ENCODE results near the gene AMIGO2.
"Not testable (repeated sequence)": the region's sequence is repeated elsewhere in the genome, so short reads cannot be mapped to it uniquely, and the experiment has no call there.

AMIGO2 gene, protein sequence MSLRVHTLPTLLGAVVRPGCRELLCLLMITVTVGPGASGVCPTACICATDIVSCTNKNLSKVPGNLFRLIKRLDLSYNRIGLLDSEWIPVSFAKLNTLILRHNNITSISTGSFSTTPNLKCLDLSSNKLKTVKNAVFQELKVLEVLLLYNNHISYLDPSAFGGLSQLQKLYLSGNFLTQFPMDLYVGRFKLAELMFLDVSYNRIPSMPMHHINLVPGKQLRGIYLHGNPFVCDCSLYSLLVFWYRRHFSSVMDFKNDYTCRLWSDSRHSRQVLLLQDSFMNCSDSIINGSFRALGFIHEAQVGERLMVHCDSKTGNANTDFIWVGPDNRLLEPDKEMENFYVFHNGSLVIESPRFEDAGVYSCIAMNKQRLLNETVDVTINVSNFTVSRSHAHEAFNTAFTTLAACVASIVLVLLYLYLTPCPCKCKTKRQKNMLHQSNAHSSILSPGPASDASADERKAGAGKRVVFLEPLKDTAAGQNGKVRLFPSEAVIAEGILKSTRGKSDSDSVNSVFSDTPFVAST

DNA sequence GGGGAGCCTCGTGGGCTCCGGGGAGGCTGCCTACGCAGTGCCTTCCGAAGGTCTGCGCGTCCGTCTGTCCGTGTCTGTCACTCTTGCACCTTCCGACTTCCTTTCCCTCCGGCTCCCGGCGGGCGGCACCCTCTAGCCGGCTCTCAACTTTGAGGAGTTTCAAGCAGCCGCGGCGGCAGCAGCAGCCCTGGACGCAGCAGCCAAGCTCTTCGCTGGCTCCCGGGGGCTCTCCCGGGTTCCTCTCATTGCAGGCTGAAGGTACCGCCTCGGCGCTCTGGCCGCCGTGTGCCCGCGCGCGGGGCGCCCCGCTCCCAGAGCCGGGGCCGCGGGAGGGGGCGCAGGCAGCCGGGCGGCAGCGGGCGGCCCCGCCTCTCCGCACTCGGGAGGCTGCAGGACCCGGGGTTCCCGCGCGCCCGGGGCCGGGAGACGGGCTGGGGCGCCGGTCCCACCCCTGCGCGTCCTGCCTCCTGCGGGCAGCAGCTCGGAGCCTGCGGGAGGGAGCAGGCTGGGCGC, at the start of gene AMIGO2, which contains the start of gene PCED1B:
Gene AMIGO2, minus strand, starts transcription at position 492 of the 513 bp plus-strand sequence. CDS start 957 bp downstream, outside the sequence.
Gene PCED1B, plus strand, starts transcription at position 154 of the 513 bp plus-strand sequence. CDS start 155,443 bp downstream, outside the sequence.
- peak; percentile 51 for DNase-seq

DNA sequence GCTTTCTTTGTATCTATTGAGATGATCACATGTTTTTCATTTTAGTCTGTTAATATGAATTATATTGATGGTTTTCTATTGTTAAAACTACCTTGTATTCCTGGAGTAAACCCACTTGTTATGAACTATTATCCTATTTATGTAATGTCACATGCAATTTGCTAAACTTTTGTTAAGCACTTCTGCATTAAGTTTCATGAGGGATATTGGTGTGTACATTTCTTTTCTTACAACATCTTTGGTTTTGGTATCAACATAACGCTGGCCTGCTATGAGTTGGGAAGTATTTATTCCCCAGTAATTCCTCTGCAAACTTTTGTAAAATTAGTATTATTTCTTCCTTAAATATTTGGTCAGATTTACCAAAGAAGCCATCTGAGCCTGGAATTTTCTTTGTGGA, 46.5 kb upstream of the AMIGO2 start:
- no peak for DNase-seq

DNA sequence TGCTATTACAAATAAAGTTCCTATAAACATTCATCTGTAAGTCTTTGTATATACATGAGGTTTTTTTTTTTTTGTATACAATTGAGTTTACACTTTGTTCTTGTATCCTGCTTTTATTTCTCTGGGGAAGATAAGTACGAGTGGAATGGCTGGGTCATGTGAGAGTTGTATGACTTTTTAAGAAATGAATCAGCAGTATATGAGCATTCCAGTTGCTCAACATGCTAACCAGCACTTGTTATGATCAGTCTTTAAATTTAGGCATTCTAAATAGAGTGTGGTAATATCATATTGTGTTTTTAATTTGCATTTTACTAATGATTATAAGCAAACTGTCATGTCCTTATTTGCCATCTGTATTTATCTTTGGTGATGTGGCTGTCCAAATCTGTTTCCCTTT, 44.7 kb upstream of the AMIGO2 start:
- no peak for DNase-seq

DNA sequence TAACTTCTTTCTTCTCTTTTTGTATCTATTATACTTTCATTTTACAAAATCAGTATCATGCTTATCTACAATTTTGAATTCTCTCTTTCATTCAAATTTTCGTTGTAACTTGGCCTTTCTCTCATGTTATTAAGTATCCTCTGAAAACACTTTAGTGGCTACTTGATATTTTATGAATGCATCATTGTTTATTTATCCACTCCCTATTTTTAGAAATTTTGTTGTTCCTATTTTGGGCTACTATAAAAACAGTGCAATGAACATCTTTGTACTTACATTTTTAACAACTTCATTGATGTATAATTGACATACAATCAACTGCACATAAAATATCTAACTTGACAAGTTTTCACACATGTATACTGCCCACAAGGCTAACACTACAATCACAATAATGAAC, 44.0 kb upstream of the AMIGO2 start:
- no peak for DNase-seq

DNA sequence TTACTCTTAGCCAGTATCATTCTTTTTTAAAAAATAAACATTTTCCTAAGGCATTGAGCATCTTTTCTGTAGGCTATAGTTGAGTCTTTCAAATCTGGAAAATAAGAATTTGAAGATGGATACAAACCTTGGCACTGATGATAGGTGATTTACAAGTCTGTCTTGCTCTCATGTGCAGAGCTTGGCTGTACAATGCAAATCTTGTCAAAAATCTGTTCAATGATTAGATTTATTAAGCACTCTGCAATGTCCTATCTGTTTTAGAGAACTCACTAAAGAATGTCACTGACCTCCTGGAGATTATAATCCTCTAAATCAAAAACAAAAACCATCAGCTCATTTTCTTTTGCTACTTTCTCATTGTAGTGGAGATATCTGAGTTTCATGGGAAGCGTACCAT, 42.8 kb upstream of the AMIGO2 start:
- DNase-seq = no peak

DNA sequence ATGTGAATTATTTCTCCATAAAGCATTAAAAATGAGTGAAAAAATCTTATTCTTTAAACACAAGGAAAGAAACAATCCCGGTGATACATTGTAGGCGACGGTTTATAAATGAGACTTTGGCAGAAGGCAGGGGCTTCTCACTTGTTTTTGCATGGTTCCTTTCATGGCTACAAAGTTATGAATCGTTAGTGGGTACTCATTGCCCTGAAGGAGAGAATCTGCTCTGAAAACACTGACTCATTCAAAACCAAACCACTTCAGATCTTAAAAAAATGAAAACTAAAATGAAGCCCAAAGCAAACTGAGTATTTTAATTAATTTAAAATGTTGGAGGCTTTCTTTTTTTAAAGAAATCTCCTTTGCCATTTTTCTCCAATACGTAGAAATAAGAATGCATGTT, 41.4 kb upstream of the AMIGO2 start:
- DNase-seq = no peak

DNA sequence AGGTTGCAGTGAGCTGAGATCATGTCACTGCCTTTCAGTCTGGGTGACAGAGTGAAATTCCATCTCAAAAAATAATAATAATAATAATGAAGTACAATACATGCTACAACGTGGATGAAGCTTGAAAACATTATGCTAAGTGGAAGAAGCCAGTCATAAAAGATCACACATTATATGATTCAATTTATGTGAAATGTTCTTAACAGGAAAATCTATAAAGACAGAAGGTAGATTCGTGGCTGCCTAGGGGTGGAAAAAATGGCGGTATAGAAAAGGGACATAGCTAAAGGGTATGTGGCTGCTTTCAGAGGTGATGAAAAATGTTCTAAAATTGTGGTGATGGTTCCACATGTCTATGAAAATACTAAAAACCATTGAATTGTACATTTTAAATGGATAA, 41.0 kb upstream of the AMIGO2 start:
- DNase-seq = no peak

DNA sequence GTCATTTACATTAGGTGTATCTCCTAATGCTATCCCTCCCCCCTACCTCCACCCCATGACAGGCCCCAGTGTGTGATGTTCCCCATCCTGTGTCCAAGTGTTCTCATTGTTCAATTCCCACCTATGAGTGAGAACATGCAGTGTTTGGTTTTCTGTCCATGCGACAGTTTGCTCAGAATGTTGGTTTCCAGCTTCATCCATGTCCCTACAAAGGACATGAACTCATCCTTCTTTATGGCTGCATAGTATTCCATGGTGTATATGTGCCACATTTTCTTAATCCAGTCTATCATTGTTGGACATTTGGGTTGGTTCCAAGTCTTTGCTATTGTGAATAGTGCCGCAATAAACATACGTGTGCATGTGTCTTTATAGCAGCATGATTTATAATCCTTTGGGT, 37.5 kb upstream of the AMIGO2 start:
- not testable (repeated sequence) for DNase-seq

DNA sequence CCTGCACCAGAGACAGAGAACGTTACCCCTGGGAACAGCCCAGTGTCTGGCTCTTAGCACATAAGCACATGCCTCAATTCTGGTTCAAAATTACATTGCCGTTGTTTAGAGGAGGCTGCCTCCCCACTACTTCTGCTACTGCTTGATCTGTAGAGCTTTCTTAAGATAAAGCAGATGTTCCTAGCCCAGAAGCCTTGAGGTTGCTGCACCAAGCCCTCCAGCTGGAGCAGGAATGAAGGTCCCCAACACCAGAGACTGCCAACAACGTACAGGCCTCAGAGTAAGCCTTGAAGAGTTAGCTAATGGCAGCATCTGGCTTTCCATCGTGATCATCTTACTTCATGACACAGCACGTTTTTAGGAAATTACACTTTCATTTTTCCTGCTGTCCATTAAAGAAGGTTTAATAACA, 34.7 kb upstream of the AMIGO2 start:
- no peak for DNase-seq

DNA sequence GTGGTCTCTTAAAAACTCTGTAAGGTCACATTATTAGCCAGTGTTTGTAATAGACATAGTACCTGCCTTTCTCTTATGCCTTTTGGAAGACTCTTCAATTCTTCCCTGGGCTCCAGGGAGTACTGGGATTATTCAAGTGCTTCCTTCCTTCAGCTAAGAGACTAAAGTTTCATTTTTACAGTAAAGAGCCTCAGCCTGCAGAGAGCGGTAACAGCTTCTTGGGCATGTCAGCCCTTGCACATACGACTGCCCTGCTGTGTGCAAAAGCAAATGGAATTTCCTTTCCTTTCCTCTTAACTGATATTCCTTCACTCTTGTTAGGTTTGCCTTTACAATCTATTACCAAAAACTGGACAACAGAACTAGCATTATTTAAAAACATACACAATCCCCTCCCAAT, 32.9 kb upstream of the AMIGO2 start:
- no peak for DNase-seq

DNA sequence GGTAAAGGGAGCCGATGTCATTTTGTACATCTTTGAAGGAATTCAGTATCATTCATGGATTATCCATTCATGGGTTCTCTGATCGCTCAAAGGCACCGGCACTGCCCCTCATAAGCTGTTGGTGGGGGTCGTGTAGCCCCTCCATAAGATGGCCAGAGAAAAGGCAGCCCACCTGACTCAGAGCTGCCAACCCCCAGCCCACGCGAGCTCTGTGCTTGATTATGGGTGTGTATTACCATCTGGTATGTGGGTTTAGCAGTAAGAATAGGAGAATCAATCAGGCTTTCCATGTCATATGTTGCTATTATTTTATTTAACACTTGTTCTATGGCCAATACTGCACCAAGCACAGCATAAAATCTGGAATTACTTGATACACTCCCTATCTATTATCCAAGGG, 32.1 kb upstream of the AMIGO2 start:
- DNase-seq = no peak

DNA sequence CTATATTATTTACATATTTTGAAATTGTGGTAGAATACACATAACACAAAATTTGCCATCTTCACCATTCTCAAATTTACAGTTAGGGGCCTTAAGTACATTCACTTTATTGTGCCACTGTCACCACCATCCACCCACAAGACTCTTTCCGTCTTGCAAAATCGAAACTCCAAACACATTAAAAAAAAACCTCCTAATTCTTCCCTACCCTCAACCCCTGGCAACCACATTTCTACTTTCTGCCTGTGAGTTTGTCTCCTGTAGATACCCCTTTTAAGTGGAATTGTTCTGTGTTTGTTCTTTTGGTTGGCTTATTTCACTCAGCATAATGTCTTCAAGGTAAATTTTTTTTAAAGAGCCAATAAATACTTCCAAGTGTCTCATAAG, 31.6 kb upstream of the AMIGO2 start:
- no peak for DNase-seq

DNA sequence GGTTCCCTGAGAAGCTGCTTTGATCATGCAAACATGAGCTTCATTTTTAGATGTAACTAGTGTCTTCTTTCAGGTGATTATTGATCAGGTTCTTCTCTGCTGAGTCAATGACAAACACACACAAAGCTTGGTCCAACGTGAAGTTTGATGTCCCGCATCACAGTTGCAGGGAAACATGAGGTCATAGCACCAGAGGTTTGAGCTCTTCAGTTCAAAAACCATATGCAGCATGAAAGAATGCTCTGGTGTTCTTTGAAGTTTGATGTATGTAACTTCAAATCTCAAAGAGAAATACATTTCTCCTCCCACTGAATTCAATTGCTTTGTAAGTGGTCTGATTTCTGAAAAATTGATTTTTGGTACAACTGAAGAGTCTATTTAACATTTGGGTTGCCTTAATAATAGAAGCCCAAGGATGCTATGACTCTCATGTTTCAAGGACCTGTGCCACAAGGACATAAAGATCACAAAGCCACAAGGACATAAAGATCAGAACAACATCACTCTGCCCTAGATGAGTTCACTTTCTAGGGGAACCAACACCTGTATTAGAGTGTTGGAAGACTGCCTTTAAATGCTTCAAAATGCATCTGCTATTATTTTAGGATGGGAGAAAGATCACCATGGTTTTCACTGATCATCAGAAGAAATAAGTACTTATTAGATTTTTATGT, 31.1 kb upstream of the AMIGO2 start:
- no peak for DNase-seq

DNA sequence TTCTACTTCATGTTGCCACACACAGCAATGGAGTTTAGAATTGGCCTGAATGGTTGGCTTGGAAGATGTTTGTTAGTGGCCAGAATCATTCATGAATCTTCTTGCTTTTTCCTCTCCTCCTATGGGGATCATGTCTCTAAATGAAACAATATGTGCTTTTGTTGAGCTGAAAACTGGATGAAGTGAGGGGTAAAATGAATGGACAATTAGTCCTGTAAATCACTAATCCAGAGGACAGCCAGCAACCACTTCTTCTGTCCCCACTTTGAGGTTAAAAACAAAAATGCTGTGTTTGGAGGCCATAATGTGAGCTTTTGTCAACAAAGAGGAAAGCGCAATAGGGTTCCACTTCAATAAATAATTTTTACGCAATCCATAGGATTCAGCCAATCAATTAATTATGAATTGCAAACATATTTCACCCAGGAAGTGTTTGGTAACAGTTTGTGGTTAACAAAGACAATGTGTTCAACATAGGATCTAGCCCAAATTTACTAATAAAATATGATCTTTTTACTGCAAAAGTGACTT, 30.3 kb upstream of the AMIGO2 start:
- no peak for DNase-seq

DNA sequence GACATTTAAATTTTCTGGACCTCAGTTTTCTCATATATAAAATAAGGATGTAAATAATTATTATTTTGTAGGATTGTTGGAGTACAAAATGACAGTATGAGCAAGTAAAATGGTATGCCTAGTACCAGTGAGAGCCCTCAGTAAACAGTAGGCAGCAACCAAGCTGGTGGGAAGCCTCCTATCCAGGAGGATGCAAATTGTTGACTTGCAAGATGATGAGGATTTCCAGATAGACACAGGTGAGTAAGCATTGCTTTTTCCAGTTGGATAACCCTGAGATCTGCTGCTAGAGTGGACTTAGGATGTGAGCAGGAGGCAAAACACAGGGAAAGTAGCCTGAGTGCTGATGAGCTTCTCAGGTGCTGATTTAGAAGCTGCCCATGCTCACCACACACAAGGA, 28.2 kb upstream of the AMIGO2 start:
- no peak for DNase-seq

DNA sequence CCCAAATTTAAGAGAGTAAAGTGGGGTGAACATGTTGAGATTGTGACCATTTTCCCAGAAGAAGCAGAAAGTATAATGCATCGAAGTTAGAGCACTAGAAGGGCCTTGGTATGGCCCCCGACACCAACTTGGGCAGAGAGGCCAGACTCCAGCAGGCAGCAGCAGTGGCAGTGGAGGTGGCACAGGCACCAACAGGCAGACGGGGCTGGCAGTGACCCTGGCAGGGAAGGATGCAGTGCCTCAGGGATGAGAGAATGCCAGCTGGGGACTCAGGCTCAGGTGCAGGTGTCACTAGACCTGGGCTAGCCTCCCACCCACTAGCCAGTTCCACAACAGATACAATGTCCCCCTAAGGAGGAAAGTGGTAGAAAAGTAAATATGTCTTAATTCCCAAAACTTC, 27.7 kb upstream of the AMIGO2 start:
- DNase-seq = no peak

DNA sequence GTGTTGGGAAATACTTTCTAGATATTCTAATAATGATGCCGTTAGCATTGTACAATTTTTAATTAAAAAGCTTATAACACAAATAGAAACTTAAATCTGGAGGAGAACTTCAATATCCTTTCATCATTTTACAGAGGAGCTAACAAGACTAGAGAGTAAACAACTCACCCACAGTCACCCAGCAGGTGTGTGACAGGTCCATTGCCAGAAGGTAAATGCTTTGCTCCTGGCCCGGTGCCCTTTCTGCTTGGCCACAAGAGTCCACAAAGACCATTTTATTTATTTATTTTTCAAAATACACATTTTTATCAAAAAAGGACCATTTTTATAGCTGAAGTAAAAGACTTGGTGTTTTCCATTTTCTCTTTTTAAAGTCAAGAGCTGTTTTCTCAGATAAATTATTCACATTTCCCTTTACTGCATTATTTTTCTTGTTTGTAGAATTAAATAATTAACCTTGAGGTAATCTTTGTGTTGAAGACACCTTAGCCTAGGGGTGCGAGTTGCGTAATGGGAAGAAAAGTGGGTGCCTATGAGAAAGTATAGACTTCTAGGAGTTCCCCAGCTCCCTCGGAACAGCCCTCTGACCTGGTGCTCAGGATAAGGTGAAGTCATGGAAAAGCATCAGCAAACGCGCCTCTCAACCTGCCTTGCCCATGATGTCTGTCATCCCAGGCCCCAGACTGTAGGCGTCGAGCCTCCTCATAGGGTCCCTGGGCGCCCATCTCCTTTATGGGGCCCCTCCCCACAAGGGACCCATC, 26.3 kb upstream of the AMIGO2 start:
- DNase-seq = peak; percentile 56

DNA sequence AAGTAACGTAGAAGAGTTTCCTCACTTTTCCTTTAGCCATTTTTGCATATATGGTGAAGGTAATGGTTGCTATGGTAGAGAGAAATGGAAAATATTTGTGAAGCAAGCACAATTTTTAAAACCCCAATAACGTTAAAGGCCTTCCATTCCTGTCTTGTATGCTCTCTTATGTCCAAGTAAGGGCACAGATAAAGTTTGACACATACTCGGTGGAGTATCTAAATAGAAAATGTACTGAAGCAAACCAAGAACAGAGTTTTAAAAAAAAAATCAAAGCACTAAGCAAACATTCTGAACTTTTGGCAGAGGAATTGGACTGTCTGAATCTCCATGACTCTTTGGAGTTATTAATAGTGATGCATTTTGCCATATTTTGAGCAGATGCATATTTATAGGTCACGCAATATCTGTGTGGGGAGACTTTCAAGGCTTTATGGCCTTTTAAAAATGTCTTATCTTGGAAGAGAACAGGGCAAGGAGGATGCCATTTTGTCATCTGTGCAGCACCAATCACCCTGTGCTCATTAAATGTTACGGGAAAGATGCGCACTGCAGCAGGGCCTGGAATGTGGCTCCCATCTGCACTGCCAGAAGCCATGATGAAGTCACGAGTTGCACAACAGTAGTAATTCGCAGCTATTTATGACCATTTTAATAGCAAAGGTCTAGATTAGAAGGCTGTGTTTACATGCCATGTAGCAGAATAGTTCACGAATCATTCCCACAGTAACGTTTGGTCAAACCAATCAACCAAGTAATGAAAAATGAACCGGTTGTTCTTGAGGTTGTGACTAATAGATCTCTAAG, 23.3 kb upstream of the AMIGO2 start:
- DNase-seq = no peak

DNA sequence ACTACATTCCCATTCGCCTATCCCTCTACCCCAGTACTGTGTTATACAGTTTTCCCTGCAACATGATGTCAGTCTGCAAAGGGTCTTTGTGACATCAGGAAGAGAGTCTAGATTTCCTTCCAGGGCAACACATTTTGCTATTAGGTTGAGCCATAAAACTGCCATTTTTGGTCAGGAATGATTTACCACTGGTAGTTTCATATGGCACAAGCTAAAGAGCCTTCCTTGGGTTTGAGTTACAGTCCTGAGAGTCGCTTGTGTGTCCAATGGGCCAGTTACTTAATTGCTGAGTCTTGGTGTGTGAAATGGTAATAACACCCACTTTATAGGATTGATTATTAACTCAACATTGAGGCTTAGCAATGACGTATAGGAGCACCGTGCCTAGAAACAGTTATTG, 22.6 kb upstream of the AMIGO2 start:
- DNase-seq = no peak

DNA sequence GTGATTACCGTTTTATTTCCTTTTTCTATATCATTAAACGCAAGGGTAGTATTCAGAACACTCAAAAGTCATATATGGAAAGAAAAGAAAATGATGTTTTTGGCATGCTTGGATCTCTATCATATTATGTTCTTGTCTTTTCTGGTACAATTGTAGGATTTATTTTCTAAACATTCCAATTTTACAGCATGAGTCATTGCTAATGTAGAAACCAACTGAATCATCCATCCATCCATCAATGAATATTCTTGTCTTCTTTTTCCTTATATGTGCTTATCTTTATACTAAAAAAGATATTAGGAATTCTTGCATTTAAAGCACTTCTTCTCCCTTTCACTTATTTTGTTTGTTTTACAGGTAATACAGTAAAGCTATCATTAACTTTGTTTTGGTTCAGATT, 20.4 kb upstream of the AMIGO2 start:
- DNase-seq = no peak

DNA sequence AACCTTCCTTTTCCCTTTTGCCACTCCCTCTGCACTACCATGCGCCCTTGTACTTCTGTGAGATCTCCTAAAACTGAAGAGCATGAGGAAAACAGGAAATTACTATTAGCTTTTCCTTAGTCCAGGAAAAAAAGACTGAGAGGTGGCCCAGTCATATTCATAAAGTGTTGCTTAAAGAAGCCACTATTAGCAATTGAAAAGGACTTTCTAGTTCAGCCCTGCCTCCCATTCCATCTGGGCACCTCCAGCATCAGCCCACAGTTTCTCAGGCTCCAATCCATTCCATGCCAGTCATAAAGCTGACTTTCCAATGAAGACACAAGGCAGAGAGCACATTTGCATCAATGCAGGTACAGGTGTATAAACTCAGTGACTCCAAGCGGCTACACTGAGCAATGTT, 19.9 kb upstream of the AMIGO2 start:
- no peak for DNase-seq

DNA sequence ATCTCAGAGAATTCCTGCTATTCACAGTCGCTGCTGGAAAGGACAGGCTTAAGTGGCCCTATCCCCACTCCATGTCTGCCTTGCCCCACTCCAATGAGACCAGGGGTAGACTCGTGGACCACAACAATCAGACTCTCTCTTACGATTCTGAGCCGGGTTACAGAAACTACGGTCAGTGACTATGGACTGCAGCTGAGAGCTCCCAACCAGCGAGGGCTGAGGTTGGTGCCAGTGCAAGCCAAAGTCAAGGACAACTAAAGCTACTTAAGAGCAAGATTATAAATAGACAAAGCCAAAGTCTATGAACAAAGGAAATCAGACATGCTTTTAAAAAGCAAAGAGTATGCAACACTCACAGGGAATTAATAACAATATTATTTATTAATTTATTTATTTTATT, 18.3 kb upstream of the AMIGO2 start:
- no peak for DNase-seq
